ENCODE data around the gene ALAD.
A peak's percentile ranks its signal among the peaks of the same experiment; 100 is the strongest.

ALAD gene

DNA sequence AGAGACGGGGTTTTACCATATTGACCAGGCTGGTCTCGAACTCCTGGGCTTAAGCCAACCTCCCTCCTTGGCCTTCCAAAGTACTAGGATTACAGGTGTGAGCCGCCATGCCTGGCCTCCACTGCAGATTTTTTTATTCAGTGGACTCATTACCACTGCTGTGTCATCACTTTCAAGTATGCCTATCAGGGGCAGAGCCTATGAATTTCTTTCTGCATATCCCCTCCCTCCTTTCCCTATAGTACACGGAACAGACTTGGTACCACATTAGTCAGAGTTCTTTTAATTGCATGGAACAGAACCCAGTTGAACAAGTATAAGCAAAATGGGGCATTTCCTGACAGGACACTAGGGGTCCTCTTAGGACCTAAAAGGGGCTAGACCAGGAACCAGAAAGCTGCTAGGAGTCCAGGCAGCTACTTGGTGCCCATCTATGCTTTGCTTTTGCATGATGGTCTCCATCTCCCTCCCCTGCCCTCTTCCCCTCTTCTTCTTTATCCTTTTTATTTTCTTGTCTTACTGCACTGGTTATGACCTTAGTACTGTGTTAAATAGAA is 46.0 kb downstream of the ALAD start:
- POLR2A ChIA-PET = interaction anchor here (1.1 kb wide), 1 partner anchor 15 kb away, joined by 3 read pairs; the partner anchor contains the start of gene WDR31
- no peak for DNase-seq (ENCODE audit: extremely low spot score)
- TF ChIP-seq FOXA1 (IDR thresholded peaks at IDR 0.05) (no peak), ELF4 (IDR thresholded peaks at IDR 0.05) (no peak), HDGF (IDR thresholded peaks at IDR 0.05; ENCODE audit: borderline replicate concordance) (no peak), CTBP1 (IDR thresholded peaks at IDR 0.05; ENCODE audit: borderline replicate concordance) (no peak), ARNT (IDR thresholded peaks at IDR 0.05) (no peak), L3MBTL2 (conservative IDR thresholded peaks at IDR 0.05) (no peak)
- CTCF ChIA-PET = no interaction called here

DNA sequence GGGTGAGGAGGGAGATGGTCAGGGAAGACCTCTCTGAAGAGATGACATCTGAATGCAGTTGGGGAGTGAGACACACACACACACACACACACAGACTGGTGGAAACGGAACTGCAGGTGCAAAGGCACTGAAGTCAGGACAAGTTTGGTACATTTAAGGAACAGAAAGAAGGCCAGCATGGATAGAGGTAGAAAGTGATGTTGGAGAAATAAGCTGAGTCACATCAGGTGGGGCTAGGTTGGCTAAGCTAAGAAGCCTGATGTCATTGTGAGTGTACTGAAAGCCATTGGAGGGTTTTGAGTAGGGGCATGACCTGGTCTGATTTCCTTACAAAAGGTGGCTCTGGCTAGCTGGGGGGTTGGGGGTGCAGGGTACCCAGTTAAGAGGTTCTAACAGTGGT is 48.7 kb downstream of the ALAD start:
- no peak for TF ChIP-seq SP1 (IDR thresholded peaks at IDR 0.05)
- TF ChIP-seq HDGF (IDR thresholded peaks at IDR 0.05; ENCODE audit: borderline replicate concordance) = no peak
- TF ChIP-seq BHLHE40 (IDR thresholded peaks at IDR 0.05; ENCODE audit: borderline replicate concordance) = no peak
- no peak for TF ChIP-seq ELF4 (IDR thresholded peaks at IDR 0.05)
- no peak for TF ChIP-seq LEF1 (IDR thresholded peaks at IDR 0.05; ENCODE audit: borderline replicate concordance)
- TF ChIP-seq FOXA1 (IDR thresholded peaks at IDR 0.05) = no peak
- no peak for TF ChIP-seq CTBP1 (IDR thresholded peaks at IDR 0.05; ENCODE audit: borderline replicate concordance)
- TF ChIP-seq TARDBP (IDR thresholded peaks at IDR 0.05) = no peak
- TF ChIP-seq NFRKB (IDR thresholded peaks at IDR 0.05) = no peak
- ChIA-PET POLR2A (interaction anchor here (0.9 to 1.3 kb wide), 2 partner anchors 25 to 58 kb away, joined by 3 read pairs; partner anchors contain the start of genes C9orf43, HDHD3 and POLE3), CTCF (no interaction called here)
- DNase-seq (ENCODE audit: extremely low spot score) = no peak

DNA sequence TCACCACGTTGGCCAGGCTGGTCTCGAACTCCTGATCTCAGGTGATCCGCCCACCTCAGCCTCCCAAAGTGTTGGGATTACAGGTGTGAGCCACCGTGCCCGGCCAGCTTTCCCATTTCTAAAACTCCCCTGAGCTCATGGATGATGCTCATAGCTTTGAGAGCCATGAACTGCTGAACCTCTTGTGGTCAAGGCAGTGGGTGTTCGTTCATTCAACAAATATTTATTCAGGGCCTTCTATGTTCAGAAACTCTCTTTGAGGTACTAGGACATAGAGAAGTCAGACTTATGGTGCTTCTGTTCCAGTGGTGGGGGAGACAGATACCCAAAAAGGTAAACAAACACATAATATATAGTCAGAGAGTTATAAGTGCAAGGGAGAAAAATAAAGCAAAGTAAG is 49.1 kb downstream of the ALAD start:
- ChIA-PET POLR2A (interaction anchor here (0.9 to 3.9 kb wide), 3 partner anchors 12 to 58 kb away, joined by 3 to 25 read pairs (median 3); partner anchors contain the start of genes C9orf43, HDHD3, POLE3 and WDR31), CTCF (no interaction called here)
- DNase-seq (ENCODE audit: extremely low spot score) = no peak
- no peak for TF ChIP-seq FOXK2 (IDR thresholded peaks at IDR 0.05)
- no peak for TF ChIP-seq ZNF384 (IDR thresholded peaks at IDR 0.05)
- TF ChIP-seq LEF1 (IDR thresholded peaks at IDR 0.05; ENCODE audit: borderline replicate concordance) = no peak
- TF ChIP-seq ARNT (IDR thresholded peaks at IDR 0.05) = no peak
- TF ChIP-seq ELF4 (IDR thresholded peaks at IDR 0.05) = no peak

DNA sequence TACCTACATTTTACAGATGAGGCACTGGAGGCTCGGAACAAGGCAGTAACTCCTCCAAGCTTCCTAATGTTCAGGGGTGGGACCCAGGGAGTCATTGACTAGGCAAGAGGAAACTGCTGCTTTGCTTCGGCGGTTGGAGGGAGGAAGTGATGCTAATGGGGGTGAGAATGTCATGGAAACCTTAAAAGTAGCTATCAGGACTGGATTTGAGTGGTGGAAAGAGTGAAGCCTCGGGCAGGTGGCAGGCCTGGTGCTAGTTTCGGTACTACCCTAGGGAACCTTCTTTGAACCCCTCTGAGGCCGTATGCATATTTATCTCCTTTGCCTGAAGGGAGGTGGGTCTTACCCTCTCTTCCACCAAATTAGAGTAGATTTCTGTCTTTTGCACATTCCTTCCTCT is 50.1 kb downstream of the ALAD start:
- TF ChIP-seq ARNT (IDR thresholded peaks at IDR 0.05) = no peak
- TF ChIP-seq FOXM1 (IDR thresholded peaks at IDR 0.05; ENCODE audit: borderline replicate concordance) = no peak
- no peak for TF ChIP-seq CTBP1 (IDR thresholded peaks at IDR 0.05; ENCODE audit: borderline replicate concordance)
- TF ChIP-seq ZNF384 (IDR thresholded peaks at IDR 0.05) = no peak
- no peak for TF ChIP-seq SP1 (IDR thresholded peaks at IDR 0.05)
- no peak for TF ChIP-seq ELF4 (IDR thresholded peaks at IDR 0.05)
- TF ChIP-seq, protein P1, sequence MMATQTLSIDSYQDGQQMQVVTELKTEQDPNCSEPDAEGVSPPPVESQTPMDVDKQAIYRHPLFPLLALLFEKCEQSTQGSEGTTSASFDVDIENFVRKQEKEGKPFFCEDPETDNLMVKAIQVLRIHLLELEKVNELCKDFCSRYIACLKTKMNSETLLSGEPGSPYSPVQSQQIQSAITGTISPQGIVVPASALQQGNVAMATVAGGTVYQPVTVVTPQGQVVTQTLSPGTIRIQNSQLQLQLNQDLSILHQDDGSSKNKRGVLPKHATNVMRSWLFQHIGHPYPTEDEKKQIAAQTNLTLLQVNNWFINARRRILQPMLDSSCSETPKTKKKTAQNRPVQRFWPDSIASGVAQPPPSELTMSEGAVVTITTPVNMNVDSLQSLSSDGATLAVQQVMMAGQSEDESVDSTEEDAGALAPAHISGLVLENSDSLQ (IDR thresholded peaks at IDR 0.05) = no peak
- no peak for TF ChIP-seq NFRKB (IDR thresholded peaks at IDR 0.05)
- no peak for TF ChIP-seq FOXK2 (IDR thresholded peaks at IDR 0.05)
- POLR2A ChIA-PET = interaction anchor here (0.9 to 3.9 kb wide), 2 partner anchors 11 to 76 kb away, joined by 4 to 25 read pairs; partner anchors contain the start of genes CDC26 and WDR31
- CTCF ChIA-PET = no interaction called here
- no peak for DNase-seq (ENCODE audit: extremely low spot score)

DNA sequence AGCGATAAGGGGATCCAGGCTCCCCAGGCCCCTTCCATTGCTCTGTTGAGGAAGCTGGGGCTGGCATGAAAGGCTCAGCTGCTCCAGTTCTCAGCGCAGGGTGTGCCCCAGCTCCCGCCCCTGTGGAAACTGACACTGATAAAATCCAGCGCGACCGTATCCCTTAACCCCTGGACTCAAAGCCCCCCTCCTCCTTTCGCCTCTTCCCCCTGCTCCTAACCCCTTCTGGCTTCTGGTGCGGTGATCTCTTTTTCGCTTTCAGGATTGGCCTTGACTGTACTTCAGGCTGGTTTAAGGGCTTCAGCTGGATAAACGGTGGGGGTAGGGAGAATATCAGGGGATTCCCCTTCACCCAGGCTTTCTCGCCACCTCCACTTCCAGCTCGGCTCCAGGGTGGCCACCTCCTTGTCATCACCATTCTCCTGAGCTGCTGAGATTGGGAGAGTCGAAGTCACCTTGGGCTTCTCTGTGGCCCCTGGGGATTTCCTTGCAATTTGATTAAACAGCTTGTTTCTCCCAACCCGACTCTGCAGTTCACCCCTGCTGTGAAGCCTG is 50.9 kb downstream of the ALAD start:
- no peak for DNase-seq (ENCODE audit: extremely low spot score)
- CTCF ChIA-PET = interaction anchor here (1.2 kb wide), 1 partner anchor 51 kb away, joined by 3 read pairs; the partner anchor contains the start of gene ALAD
- TF ChIP-seq HDGF (IDR thresholded peaks at IDR 0.05; ENCODE audit: borderline replicate concordance) (no peak), BHLHE40 (IDR thresholded peaks at IDR 0.05; ENCODE audit: borderline replicate concordance) (no peak), CTBP1 (IDR thresholded peaks at IDR 0.05; ENCODE audit: borderline replicate concordance) (no peak), LEF1 (IDR thresholded peaks at IDR 0.05; ENCODE audit: borderline replicate concordance) (no peak), NFRKB (IDR thresholded peaks at IDR 0.05) (no peak), ZNF384 (IDR thresholded peaks at IDR 0.05) (no peak), FOXM1 (IDR thresholded peaks at IDR 0.05; ENCODE audit: borderline replicate concordance) (no peak), ELF4 (IDR thresholded peaks at IDR 0.05) (no peak), L3MBTL2 (conservative IDR thresholded peaks at IDR 0.05) (no peak), FOXK2 (IDR thresholded peaks at IDR 0.05) (no peak), SP1 (IDR thresholded peaks at IDR 0.05) (no peak), TARDBP (IDR thresholded peaks at IDR 0.05) (no peak), ARNT (IDR thresholded peaks at IDR 0.05) (no peak), FOXA1 (IDR thresholded peaks at IDR 0.05) (no peak), SUZ12 (IDR thresholded peaks at IDR 0.05) (no peak)
- TF ChIP-seq, protein P1 (IDR thresholded peaks at IDR 0.05) = no peak
- POLR2A ChIA-PET = interaction anchor here (0.7 to 3.9 kb wide), 4 partner anchors 10 to 75 kb away, joined by 3 to 25 read pairs (median 4); partner anchors contain the start of genes CDC26, PRPF4 and WDR31

DNA sequence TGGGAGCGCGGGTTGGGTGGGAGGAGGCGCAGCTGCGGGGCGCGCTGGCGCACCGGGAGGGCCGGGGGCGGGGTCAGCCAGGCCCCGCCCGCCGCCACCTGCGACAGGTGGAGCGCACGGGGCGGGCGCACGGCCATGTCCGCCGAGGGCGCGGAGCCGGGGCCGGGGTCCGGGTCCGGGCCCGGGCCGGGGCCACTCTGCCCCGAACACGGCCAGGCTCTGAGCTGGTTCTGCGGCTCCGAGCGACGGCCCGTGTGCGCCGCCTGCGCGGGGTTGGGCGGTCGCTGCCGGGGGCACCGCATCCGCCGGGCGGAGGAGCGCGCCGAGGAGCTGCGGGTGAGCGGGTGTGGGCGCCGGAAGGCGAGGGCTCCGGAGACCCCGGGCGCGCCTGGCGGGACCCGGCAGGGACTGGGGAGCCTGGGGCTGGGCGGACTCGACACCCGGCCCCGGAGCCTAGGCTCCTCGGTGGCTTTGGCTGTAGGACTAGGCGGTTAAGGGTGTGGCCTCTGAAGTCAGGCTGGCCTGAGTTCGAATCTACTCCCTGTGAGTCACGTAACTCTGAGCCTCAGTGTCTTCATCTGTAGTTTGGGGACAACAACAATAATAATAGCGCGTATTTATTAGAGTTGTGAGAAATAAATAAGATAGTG is 51.5 kb downstream of the ALAD start, which contains the start of gene BSPRY:
BSPRY (plus strand) TSS at position 97 of the 650 bp plus-strand sequence; CDS start at position 136, 39 bp downstream.
- peak; percentile 46 for DNase-seq (ENCODE audit: extremely low spot score)
- POLR2A ChIA-PET = interaction anchor here (0.7 to 3.9 kb wide), 3 partner anchors 9 to 74 kb away, joined by 3 to 25 read pairs (median 3); partner anchors contain the start of genes CDC26, PRPF4 and WDR31
- no peak for TF ChIP-seq LEF1 (IDR thresholded peaks at IDR 0.05; ENCODE audit: borderline replicate concordance)
- TF ChIP-seq, protein P1 (IDR thresholded peaks at IDR 0.05) = no peak
- no peak for TF ChIP-seq BHLHE40 (IDR thresholded peaks at IDR 0.05; ENCODE audit: borderline replicate concordance)
- TF ChIP-seq SP1 (IDR thresholded peaks at IDR 0.05) = no peak
- no peak for TF ChIP-seq CTBP1 (IDR thresholded peaks at IDR 0.05; ENCODE audit: borderline replicate concordance)
- CTCF ChIA-PET = interaction anchor here (1.2 kb wide), 1 partner anchor 52 kb away, joined by 3 read pairs; the partner anchor contains the start of gene ALAD
